AG04449 (cell line): ENCODE measurements around the gene CABP7.

Experiments used
- CTCF ChIA-PET: fragments of 350-600 bp; formaldehyde crosslinking; extraction: SDS; loops from one replicate; lab custom pipeline; 2021; ENCODE audit warnings: antibody characterized with exemption; lab: Yijun Ruan, JAX
- POLR2A ChIA-PET: fragments of 400-600, 350-600 bp; formaldehyde crosslinking; extraction: SDS; loops from one replicate; lab custom pipeline; 2020; ENCODE audit warnings: antibody characterized with exemption, inconsistent platforms; lab: Yijun Ruan, JAX
- DNase-seq: peaks from one replicate; pipeline ENCODE4 v3.0.0-alpha.2; 2010; ENCODE audit warnings: low read depth, low spot score
- H3K4me3 ChIP-seq: 2 replicates; pipeline ENCODE4 v1.5.1; 2011; ENCODE audit warnings: low read depth, mild to moderate bottlenecking, control low read depth, low read length
- TF ChIP-seq, protein P1 (sequence below): IDR thresholded peaks from one replicate; pipeline ENCODE4 v1.5.1; 2011; ENCODE audit warnings: mild to moderate bottlenecking, moderate library complexity, low read length, control low read depth, inconsistent platforms; ENCODE audit not compliant: insufficient read depth; ENCODE audit errors: missing control alignments

CABP7 gene

DNA sequence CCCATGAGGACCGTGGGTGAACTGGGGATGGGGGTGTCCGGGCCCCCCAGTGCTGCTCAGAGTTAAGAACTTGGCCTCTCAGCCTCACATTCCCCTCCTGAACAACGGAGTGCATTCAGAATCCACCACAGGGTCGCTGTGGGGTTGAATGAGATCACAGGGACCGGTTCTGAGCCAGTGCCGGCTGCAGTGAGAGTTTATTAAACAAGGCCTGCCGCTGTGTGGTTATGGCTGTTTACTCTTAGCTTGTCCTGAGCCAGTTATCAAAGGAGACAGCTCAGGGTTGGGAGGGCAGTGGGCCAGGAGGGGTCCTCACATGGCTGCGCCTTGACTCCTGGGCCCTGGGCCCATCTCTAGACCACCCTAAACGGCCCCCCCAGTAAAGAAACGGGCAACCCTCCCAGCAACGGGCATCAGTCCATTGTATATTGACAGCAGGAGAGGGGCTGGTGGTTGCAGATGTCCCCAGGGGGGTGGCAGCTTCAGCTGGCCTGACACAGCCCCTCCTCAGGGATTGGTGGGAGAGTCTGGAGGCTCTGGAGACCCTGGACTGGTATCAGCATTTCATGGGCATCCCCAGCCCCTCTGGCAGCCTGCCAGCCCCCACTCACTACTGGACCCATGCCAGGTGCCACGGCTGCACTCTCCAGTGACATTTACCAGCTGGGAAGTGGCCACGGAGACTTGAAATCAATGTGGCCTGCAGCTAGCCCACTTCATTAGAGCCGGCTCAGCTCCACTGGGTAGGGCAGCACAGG lies 15.1 kb upstream of the CABP7 start:
- no peak for DNase-seq
- H3K4me3 ChIP-seq = no peak overlapping the region
- ChIA-PET CTCF (interaction anchor here (0.7 to 0.8 kb wide), 2 partner anchors 10 to 386 kb away, joined by 3 to 4 read pairs; no protein-coding TSS in a partner anchor), POLR2A (interaction anchor here (0.6 kb wide), 1 partner anchor 12 kb away, joined by 3 read pairs; no protein-coding TSS in a partner anchor)
- TF ChIP-seq, protein P1, sequence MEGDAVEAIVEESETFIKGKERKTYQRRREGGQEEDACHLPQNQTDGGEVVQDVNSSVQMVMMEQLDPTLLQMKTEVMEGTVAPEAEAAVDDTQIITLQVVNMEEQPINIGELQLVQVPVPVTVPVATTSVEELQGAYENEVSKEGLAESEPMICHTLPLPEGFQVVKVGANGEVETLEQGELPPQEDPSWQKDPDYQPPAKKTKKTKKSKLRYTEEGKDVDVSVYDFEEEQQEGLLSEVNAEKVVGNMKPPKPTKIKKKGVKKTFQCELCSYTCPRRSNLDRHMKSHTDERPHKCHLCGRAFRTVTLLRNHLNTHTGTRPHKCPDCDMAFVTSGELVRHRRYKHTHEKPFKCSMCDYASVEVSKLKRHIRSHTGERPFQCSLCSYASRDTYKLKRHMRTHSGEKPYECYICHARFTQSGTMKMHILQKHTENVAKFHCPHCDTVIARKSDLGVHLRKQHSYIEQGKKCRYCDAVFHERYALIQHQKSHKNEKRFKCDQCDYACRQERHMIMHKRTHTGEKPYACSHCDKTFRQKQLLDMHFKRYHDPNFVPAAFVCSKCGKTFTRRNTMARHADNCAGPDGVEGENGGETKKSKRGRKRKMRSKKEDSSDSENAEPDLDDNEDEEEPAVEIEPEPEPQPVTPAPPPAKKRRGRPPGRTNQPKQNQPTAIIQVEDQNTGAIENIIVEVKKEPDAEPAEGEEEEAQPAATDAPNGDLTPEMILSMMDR = no peak

DNA sequence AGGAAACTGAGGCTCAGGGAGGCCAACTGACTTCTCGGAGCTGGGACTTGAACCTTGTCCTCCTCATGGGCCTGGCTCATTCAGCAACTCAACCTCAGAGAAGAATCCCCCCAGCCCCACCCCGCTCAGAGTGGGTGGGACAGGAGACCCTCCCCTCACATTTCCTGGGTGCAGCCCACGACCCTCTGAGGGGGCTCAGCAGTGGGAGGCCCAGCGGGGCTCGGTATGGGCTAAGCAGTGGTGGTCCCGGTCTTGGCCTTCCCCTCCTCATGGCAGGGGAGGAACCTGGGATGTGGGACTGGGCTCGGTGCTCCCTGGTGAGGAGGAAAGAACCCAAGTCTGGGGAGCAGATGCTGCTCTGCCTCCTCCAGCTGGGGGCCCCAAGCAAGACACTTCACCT lies 14.2 kb upstream of the CABP7 start:
- H3K4me3 ChIP-seq = no peak overlapping the region
- CTCF ChIA-PET = interaction anchor here (0.7 to 0.8 kb wide), 2 partner anchors 9 to 385 kb away, joined by 3 to 4 read pairs; no protein-coding TSS in a partner anchor
- POLR2A ChIA-PET = no interaction called here
- no peak for DNase-seq
- TF ChIP-seq, protein P1 = no peak

DNA sequence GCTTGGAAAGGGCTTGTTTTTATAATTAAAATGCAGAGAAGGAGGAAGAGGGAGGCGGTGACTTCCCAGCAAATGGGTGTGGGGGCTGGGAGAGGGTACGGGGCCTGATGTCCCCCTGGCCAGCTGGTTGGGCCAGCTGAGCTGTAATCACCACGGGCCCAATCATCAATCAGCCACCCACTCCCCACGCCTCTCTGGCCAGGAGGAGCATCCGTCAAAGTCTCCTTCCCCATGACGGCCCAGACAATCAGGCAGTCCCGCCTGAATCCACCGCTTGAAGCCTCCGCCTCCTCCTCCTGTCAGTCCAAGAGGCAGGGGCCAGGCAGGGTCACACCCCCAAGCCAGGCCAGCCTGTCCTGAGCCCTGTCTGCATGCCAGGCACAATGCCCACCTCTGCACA lies 13.3 kb upstream of the CABP7 start:
- ChIA-PET CTCF (no interaction called here), POLR2A (no interaction called here)
- TF ChIP-seq, protein P1 = no peak
- no peak for DNase-seq
- H3K4me3 ChIP-seq = no peak overlapping the region

DNA sequence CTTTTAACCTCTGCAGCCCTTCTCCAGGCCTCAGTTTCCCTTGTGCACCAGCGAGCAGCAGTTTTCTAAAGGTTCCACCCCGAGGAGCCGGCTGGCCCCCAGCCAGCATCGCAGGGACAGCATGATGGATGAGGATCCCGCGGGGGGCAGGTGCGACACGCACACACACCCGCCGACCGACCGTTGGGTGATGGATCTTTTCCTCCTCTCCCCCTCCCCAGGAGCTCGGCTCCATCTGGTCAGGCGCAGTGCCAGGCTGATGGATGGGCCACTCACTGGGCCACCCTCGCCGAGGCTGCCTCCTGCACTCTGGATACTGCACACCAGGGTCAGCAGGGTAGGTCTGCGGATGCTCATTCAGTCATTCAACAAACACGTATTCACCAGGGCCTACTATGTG lies 12.8 kb upstream of the CABP7 start:
- DNase-seq = no peak
- TF ChIP-seq, protein P1 = no peak
- CTCF ChIA-PET = no interaction called here
- H3K4me3 ChIP-seq = no peak overlapping the region
- POLR2A ChIA-PET = no interaction called here

DNA sequence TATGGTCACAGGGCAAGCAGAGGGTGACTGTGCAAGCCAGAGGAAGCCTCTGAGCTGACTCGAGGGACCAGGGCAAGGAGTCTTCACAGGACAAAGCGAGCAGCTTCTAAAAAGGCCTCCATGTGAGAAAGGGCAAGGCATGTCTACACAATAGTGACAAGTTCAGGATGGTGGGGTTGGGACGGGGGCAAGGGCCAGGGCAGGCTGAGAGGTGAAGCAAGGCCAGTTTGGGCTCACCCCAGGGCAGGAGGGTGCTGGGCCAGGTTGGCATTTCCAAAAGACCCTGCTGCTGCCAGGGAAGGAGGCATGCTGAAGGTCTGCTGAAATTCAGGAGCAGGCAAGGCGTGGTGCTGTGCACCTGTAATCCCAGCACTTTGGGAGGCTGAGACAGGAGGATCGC lies 12.3 kb upstream of the CABP7 start:
- CTCF ChIA-PET = no interaction called here
- H3K4me3 ChIP-seq = no peak overlapping the region
- POLR2A ChIA-PET = no interaction called here
- no peak for DNase-seq
- TF ChIP-seq, protein P1 = no peak

DNA sequence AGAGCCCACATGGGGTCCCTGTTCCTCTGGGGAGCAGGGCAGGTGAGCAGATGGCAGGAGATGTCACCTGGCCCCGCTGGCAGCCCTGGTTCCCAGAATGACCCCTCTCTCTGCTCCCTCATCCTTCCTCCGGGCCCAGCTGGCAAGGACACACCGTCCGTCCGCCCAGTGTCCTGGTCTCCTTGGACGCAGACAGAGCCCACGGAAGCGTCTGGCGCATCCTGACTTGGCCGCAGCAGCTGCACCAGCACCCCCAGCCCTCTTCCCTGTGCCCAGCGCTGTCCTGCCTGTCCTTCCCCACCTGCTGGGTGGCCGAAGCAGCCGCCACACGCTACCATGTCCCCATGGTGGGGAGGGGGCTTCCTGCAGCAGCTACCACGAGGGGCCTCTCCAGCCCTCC lies 9.6 kb upstream of the CABP7 start:
- ChIA-PET CTCF (no interaction called here), POLR2A (no interaction called here)
- no peak for DNase-seq
- TF ChIP-seq, protein P1 = no peak
- no peak overlapping the region for H3K4me3 ChIP-seq
